SK-N-SH (cell line): Measurements from ENCODE around the gene SPIC. TPM values are rescaled to one million over a fixed set of nuclear protein-coding genes. Genes with fewer than 3 reads are reported as not detected.

ENCODE experiments used
- CTCF ChIA-PET: fragments of 300-600, 350-600 bp; formaldehyde crosslinking; extraction: SDS; loops from one replicate; lab custom pipeline; 2021; lab: Yijun Ruan, JAX
- POLR2A ChIA-PET: fragments of 350-600 bp; sonication (Branson Sonifier 250); formaldehyde crosslinking; extraction: SDS; loops from one replicate; lab custom pipeline; 2020; ENCODE audit warnings: antibody characterized with exemption, inconsistent platforms; lab: Yijun Ruan, JAX
- DNase-seq: peaks from one replicate; pipeline ENCODE4 v3.0.0; 2012
- H2AFZ ChIP-seq: fragments of 200-600 bp; sonication (generic); 2 replicates; pipeline ENCODE4 v1.8.1; 2016; ENCODE audit warnings: antibody characterized with exemption, mild to moderate bottlenecking, low read depth
- H3F3A ChIP-seq: fragments of 200-600 bp; sonication (generic); replicated peaks from 2 replicates; pipeline ENCODE3; 2016; ENCODE audit warnings: antibody characterized with exemption, mild to moderate bottlenecking; ENCODE audit not compliant: insufficient read depth
- H3K27ac ChIP-seq, 2 experiments: fragments of 200-500 bp in 1 of 2; fragments of 200-600 bp in 1 of 2; sonication (Bioruptor generic) in 1 of 2; sonication (generic), shearing (Covaris generic) in 1 of 2; 2 replicates each; pipeline versions ENCODE4 v1.5.1 to v1.6.1; 2014 to 2016; ENCODE audit warnings: low read depth in 2 of 2, inconsistent platforms in 1 of 2, low read length in 1 of 2, mild to moderate bottlenecking in 1 of 2, mixed read lengths in 1 of 2
- H3K27me3 ChIP-seq: fragments of 200-600 bp; sonication (generic), shearing (Covaris generic); 2 replicates; pipeline ENCODE4 v1.6.1; 2016; ENCODE audit warnings: mixed run types; ENCODE audit not compliant: insufficient read depth
- H3K36me3 ChIP-seq, 2 experiments: fragments of 200-500 bp in 1 of 2; fragments of 200-600 bp in 1 of 2; sonication (Bioruptor generic) in 1 of 2; sonication (generic) in 1 of 2; replicated peaks in 1 of 2; 2 replicates each; pipeline versions ENCODE3 to v1.5.1; 2014 to 2016; ENCODE audit warnings: low read length in 1 of 2, mild to moderate bottlenecking in 1 of 2; ENCODE audit not compliant: insufficient read depth in 2 of 2, control insufficient read depth in 1 of 2
- H3K4me1 ChIP-seq, 2 experiments: fragments of 200-500 bp in 1 of 2; fragments of 200-600 bp in 1 of 2; sonication (Bioruptor generic) in 1 of 2; sonication (generic), shearing (Covaris generic) in 1 of 2; 2 replicates each; pipeline versions ENCODE4 v1.5.1 to v1.6.1; 2014 to 2016; ENCODE audit warnings: low read depth in 1 of 2, low read length in 1 of 2, mixed run types in 1 of 2; ENCODE audit not compliant: insufficient read depth in 2 of 2, control insufficient read depth in 1 of 2
- H3K4me2 ChIP-seq: fragments of 200-600 bp; sonication (generic), shearing (Covaris generic); 2 replicates; pipeline ENCODE4 v1.6.1; 2017; ENCODE audit warnings: mixed run types
- H3K4me3 ChIP-seq, 2 experiments: fragments of 200-500 bp in 1 of 2; fragments of 200-600 bp in 1 of 2; sonication (Bioruptor generic) in 1 of 2; sonication (generic), shearing (Covaris generic) in 1 of 2; 2 replicates each; pipeline versions ENCODE4 v1.5.1 to v1.8.1; 2014 to 2016; ENCODE audit warnings: low read depth in 2 of 2, inconsistent platforms in 1 of 2, low read length in 1 of 2, mild to moderate bottlenecking in 1 of 2, mixed read lengths in 1 of 2, moderate library complexity in 1 of 2
- H3K79me2 ChIP-seq: fragments of 200-600 bp; sonication (generic); 2 replicates; pipeline ENCODE4 v1.8.1; 2017; ENCODE audit warnings: mild to moderate bottlenecking; ENCODE audit not compliant: insufficient read depth
- H3K9ac ChIP-seq: fragments of 200-600 bp; sonication (generic); 2 replicates; pipeline ENCODE4 v1.6.1; 2017; ENCODE audit warnings: mixed run types
- H3K9me2 ChIP-seq: fragments of 200-600 bp; sonication (generic); 2 replicates; pipeline ENCODE4 v1.6.1; 2017; ENCODE audit warnings: mixed run types
- H3K9me3 ChIP-seq: fragments of 200-600 bp; sonication (generic); 2 replicates; pipeline ENCODE4 v1.6.1; 2017; ENCODE audit warnings: mixed run types, mild to moderate bottlenecking, moderate library complexity
- H4K20me1 ChIP-seq: fragments of 200-600 bp; sonication (generic); 2 replicates; pipeline ENCODE4 v1.6.1; 2017; ENCODE audit warnings: mild to moderate bottlenecking, mixed run types; ENCODE audit not compliant: insufficient read depth
- EP300 ChIP-seq, 2 experiments: IDR thresholded peaks; 2 replicates each; pipeline versions ENCODE4 v1.4.0 to v1.6.1; 2012; ENCODE audit warnings: borderline replicate concordance in 1 of 2, low read depth in 1 of 2, low read length in 1 of 2
- FOXM1 ChIP-seq: IDR thresholded peaks from 2 replicates; pipeline ENCODE4 v1.4.0; 2012; ENCODE audit warnings: low read depth, mild to moderate bottlenecking
- GABPA ChIP-seq: IDR thresholded peaks from 2 replicates; pipeline ENCODE4 v1.4.0; 2012; ENCODE audit warnings: low read depth, mild to moderate bottlenecking
- MAX ChIP-seq: IDR thresholded peaks from 2 replicates; pipeline ENCODE4 v1.4.0; 2012; ENCODE audit warnings: low read depth
- MXI1 ChIP-seq: IDR thresholded peaks from 2 replicates; pipeline ENCODE4 v1.6.1; 2012; ENCODE audit warnings: mild to moderate bottlenecking, low read depth, low read length, improper control_type of control experiment
- REST ChIP-seq: IDR thresholded peaks from 2 replicates; pipeline ENCODE4 v1.6.1; 2012; ENCODE audit warnings: mild to moderate bottlenecking, low read depth, low read length, moderate library complexity
- SIN3A ChIP-seq: IDR thresholded peaks from 2 replicates; pipeline ENCODE4 v1.6.1; 2012; ENCODE audit warnings: low read depth, mild to moderate bottlenecking, low read length, moderate library complexity, borderline replicate concordance
- TAF1 ChIP-seq: IDR thresholded peaks from 2 replicates; pipeline ENCODE4 v1.6.1; 2012; ENCODE audit warnings: low read depth, mild to moderate bottlenecking, low read length, moderate library complexity, borderline replicate concordance
- USF1 ChIP-seq: IDR thresholded peaks from 2 replicates; pipeline ENCODE4 v1.4.0; 2012; ENCODE audit warnings: low read depth, borderline replicate concordance
- USF2 ChIP-seq: fragments of 150-350 bp; IDR thresholded peaks from 2 replicates; pipeline ENCODE4 v1.6.1; 2017; ENCODE audit warnings: antibody characterized with exemption, low read length, low read depth, borderline replicate concordance
- WGBS: methylation state at CpG from one replicate; pipeline ENCODE4 v1.1.6; 2017; ENCODE audit warnings: low lambda C conversion rate; 5-methylcytosine and 5-hydroxymethylcytosine counted together
- polyA plus RNA-seq, 3 experiments: library from polyadenylated mRNA; depleted of rRNA; stranded (reverse); fragments of >200 nt; gene quantifications; 2 replicates each; pipeline ENCODE4 v1.2.3, GENCODE V29; 2012

The SPIC gene
- polyA plus RNA-seq, 1 of the 3 experiments (the other 2 are of a cell fraction), result not detected

GRCh38 chr12:101455685-101456084 is 19.5 kb upstream of the SPIC start:
- DNase-seq, result no peak
- Histone ChIP-seq H3K27ac (no peak overlapping the region), H3K9ac (no peak overlapping the region), H3K36me3 (no peaks in the 10 kb centered on the region), H4K20me1 (no peaks in the 10 kb centered on the region), H3K4me3 (no peak overlapping the region), H3K9me3 (no peaks in the 10 kb centered on the region), H3K27me3 (no peaks in the 10 kb centered on the region; the same call in 1 of the 2 replicates), H3K4me1 (no peaks in the 10 kb centered on the region), H3K79me2 (no peaks in the 10 kb centered on the region), H2AFZ (peak overlapping the region; percentile 59; the same call in 1 of the 2 replicates), H3K4me2 (no peak overlapping the region), H3F3A (no peaks in the 10 kb centered on the region), H3K9me2 (no peaks in the 10 kb centered on the region)
- WGBS, result 37% methylated on average over 4 of the region's 4 CpGs
- ChIA-PET POLR2A (no interaction called here), CTCF (interaction anchor here (1.0 kb wide), 1 partner anchor 41 kb away, joined by 3 read pairs; no protein-coding TSS in a partner anchor)
- TF ChIP-seq GABPA (peak; percentile 40; the same call in 1 of the 2 replicates), MXI1 (no peak), TAF1 (no peak)

GRCh38 chr12:101459642-101460346 is 15.3 kb upstream of the SPIC start:
- Histone ChIP-seq H3K4me1 (no peaks in the 10 kb centered on the region), H2AFZ (peak overlapping the region; percentile 22; the same call in 1 of the 2 replicates), H3K9me2 (no peaks in the 10 kb centered on the region), H3K4me2 (0 out of 2 replicates have a peak overlapping the region, but pooled peaks have one; percentile 26), H3K36me3 (no peaks in the 10 kb centered on the region), H3K27me3 (peaks cover 7% of the 10 kb centered on the region; the same call in 1 of the 2 replicates), H3K9me3 (no peaks in the 10 kb centered on the region), H4K20me1 (no peaks in the 10 kb centered on the region), H3F3A (no peaks in the 10 kb centered on the region), H3K4me3 (no peak overlapping the region), H3K79me2 (no peaks in the 10 kb centered on the region), H3K9ac (no peak overlapping the region), H3K27ac (no peak overlapping the region)
- POLR2A ChIA-PET, result no interaction called here
- TF ChIP-seq EP300 (IDR thresholded peaks at IDR 0.05; ENCODE audit: borderline replicate concordance in 1 of 2, low read depth in 1 of 2, low read length in 1 of 2) (no peak), SIN3A (no peak)
- no peak for DNase-seq
- 0% methylated on average over 4 of the region's 4 CpGs for WGBS
- CTCF ChIA-PET, result no interaction called here

GRCh38 chr12:101468948-101469347 is 6.2 kb upstream of the SPIC start:
- TF ChIP-seq MAX (no peak), USF2 (no peak), FOXM1 (no peak), MXI1 (no peak), REST (no peak), USF1 (no peak)
- H4K20me1 ChIP-seq, result no peaks in the 10 kb centered on the region
- H3K27me3 ChIP-seq, result peaks cover 15% of the 10 kb centered on the region; the same call in 1 of the 2 replicates
- no peak overlapping the region for H3K4me2 ChIP-seq
- H3K9ac ChIP-seq, result no peak overlapping the region
- DNase-seq, result no peak
- no peaks in the 10 kb centered on the region for H3K9me2 ChIP-seq
- no peaks in the 10 kb centered on the region for H3K4me1 ChIP-seq
- H3K4me3 ChIP-seq, result no peak overlapping the region
- H2AFZ ChIP-seq, result no peak overlapping the region
- H3K79me2 ChIP-seq, result no peaks in the 10 kb centered on the region
- H3K9me3 ChIP-seq, result no peaks in the 10 kb centered on the region
- ChIA-PET POLR2A (no interaction called here), CTCF (no interaction called here)
- WGBS, result 57% methylated on average over 2 of the region's 2 CpGs
- no peaks in the 10 kb centered on the region for H3F3A ChIP-seq
- no peak overlapping the region for H3K27ac ChIP-seq
- H3K36me3 ChIP-seq, result no peaks in the 10 kb centered on the region
